ENCODE measurements around the gene HDAC1.

DNA sequence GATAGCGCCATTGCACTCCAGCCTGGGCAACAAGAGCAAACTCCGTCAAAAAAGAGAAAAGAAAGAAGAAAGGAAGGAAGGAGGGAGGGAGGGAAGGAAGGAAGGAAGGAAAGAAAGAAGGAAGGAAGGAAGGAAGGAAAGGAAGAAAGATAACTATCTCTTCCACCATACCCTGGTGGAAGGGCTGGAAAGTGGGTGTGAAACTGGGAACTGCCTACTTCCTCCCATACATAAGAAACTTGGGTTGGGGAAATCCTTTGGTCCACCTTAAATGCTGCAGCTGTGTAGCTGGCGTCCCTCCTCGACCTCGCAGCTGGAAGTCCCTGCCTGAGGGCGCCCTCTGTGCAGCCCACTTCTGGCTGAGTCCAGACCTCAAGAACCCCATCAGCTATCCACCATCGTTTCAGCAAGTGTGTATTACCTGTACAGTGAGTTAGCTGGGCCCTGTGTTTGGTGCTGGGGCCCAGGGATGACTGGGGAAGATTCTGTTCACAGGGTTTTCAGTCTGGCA is 49.5 kb upstream of the HDAC1 start:
- TF ChIP-seq, protein P1, sequence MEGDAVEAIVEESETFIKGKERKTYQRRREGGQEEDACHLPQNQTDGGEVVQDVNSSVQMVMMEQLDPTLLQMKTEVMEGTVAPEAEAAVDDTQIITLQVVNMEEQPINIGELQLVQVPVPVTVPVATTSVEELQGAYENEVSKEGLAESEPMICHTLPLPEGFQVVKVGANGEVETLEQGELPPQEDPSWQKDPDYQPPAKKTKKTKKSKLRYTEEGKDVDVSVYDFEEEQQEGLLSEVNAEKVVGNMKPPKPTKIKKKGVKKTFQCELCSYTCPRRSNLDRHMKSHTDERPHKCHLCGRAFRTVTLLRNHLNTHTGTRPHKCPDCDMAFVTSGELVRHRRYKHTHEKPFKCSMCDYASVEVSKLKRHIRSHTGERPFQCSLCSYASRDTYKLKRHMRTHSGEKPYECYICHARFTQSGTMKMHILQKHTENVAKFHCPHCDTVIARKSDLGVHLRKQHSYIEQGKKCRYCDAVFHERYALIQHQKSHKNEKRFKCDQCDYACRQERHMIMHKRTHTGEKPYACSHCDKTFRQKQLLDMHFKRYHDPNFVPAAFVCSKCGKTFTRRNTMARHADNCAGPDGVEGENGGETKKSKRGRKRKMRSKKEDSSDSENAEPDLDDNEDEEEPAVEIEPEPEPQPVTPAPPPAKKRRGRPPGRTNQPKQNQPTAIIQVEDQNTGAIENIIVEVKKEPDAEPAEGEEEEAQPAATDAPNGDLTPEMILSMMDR (IDR thresholded peaks at IDR 0.05) = no peak
- no peak for TF ChIP-seq POLR2A (IDR thresholded peaks at IDR 0.05)

Measured in heart left ventricle (tissue), 13 donors.